Neural cell (in vitro differentiated cells): ENCODE measurements around the gene CLIC4. TPM values are rescaled to one million over a fixed set of nuclear protein-coding genes. Genes with fewer than 3 reads are reported as not detected.

Source experiments
- H2AFZ ChIP-seq: fragments of 200-600, 300-800 bp; sonication (generic), shearing (Covaris generic); 2 replicates; pipeline ENCODE4 v1.6.0; 2014; ENCODE audit warnings: low read depth, mild to moderate bottlenecking, antibody characterized with exemption, low read length, moderate library complexity
- H3F3A ChIP-seq: fragments of 200-600 bp; shearing (Covaris generic); 2 replicates; pipeline ENCODE4 v1.6.1; 2016; ENCODE audit warnings: mild to moderate bottlenecking, moderate library complexity, mixed read lengths, antibody characterized with exemption, low read length; ENCODE audit not compliant: insufficient read depth, poor library complexity, severe bottlenecking
- H3K27ac ChIP-seq: fragments of 200-600, 300-800 bp; sonication (generic), shearing (Covaris generic); 2 replicates; pipeline ENCODE4 v1.5.1; 2014; ENCODE audit warnings: mild to moderate bottlenecking, low read length, moderate library complexity
- H3K27me3 ChIP-seq: fragments of 300-800, 200-600 bp; sonication (generic), shearing (Covaris generic); 2 replicates; pipeline ENCODE4 v1.6.0; 2014; ENCODE audit warnings: mild to moderate bottlenecking, low read depth, low read length, moderate library complexity; ENCODE audit not compliant: insufficient read depth
- H3K36me3 ChIP-seq: fragments of 300-800, 200-600 bp; sonication (generic), shearing (Covaris generic); 2 replicates; pipeline ENCODE4 v1.5.1; 2014; ENCODE audit warnings: mild to moderate bottlenecking, antibody characterized with exemption, low read length, moderate library complexity; ENCODE audit not compliant: insufficient read depth
- H3K4me2 ChIP-seq: fragments of 300-800, 200-600 bp; sonication (generic), shearing (Covaris generic); 2 replicates; pipeline ENCODE4 v1.6.0; 2014; ENCODE audit warnings: mild to moderate bottlenecking, low read length
- H3K4me3 ChIP-seq: fragments of 300-800, 200-600 bp; sonication (generic), shearing (Covaris generic); 2 replicates; pipeline ENCODE4 v1.5.1; 2014; ENCODE audit warnings: mild to moderate bottlenecking, low read length, moderate library complexity
- H3K79me2 ChIP-seq: fragments of 200-600 bp; shearing (Covaris generic); replicated peaks from 2 replicates; pipeline ENCODE4 v1.6.0; 2014; ENCODE audit warnings: mild to moderate bottlenecking, low read length, moderate library complexity; ENCODE audit not compliant: insufficient read depth
- H3K9ac ChIP-seq: fragments of 300-800, 200-600 bp; sonication (generic), shearing (Covaris generic); 2 replicates; pipeline ENCODE4 v1.6.1; 2016; ENCODE audit warnings: mild to moderate bottlenecking, low read length, mixed read lengths
- H3K9me2 ChIP-seq: fragments of 200-600 bp; shearing (Covaris generic); 2 replicates; pipeline ENCODE4 v1.6.1; 2016; ENCODE audit warnings: mild to moderate bottlenecking, low read length, mixed read lengths; ENCODE audit not compliant: insufficient read depth
- H3K9me3 ChIP-seq: fragments of 200-600, 300-800 bp; sonication (generic), shearing (Covaris generic); 2 replicates; pipeline ENCODE4 v1.6.1; 2016; ENCODE audit warnings: mild to moderate bottlenecking, mixed run types, low read length, moderate library complexity, mixed read lengths
- H4K20me1 ChIP-seq: fragments of 200-600 bp; shearing (Covaris generic); 2 replicates; pipeline ENCODE4 v1.6.1; 2016; ENCODE audit warnings: mild to moderate bottlenecking, mixed run types; ENCODE audit not compliant: insufficient read depth
- EP300 ChIP-seq: fragments of 450-650 bp; conservative IDR thresholded peaks from 2 replicates; pipeline ENCODE4 v1.6.1; 2014; ENCODE audit warnings: antibody characterized with exemption, mild to moderate bottlenecking, moderate library complexity; ENCODE audit not compliant: poor library complexity, severe bottlenecking
- EZH2 ChIP-seq: fragments of 200-600, 300-800 bp; shearing (Covaris generic), sonication (generic); IDR thresholded peaks from 2 replicates; pipeline ENCODE4 v1.6.1; 2014; ENCODE audit warnings: antibody characterized with exemption, low read length, borderline replicate concordance, mild to moderate bottlenecking; ENCODE audit not compliant: insufficient read depth, poor library complexity, severe bottlenecking
- MXI1 ChIP-seq: fragments of 450-650 bp; conservative IDR thresholded peaks from 2 replicates; pipeline ENCODE4 v1.6.1; 2014; ENCODE audit warnings: antibody characterized with exemption, mild to moderate bottlenecking; ENCODE audit not compliant: poor library complexity, severe bottlenecking
- POLR2AphosphoS5 ChIP-seq: IDR thresholded peaks from 2 replicates; pipeline ENCODE4 v1.6.1; 2012
- RAD21 ChIP-seq: fragments of 450-650 bp; conservative IDR thresholded peaks from 2 replicates; pipeline ENCODE4 v1.6.1; 2014; ENCODE audit warnings: antibody characterized with exemption, mild to moderate bottlenecking, moderate library complexity
- SMC3 ChIP-seq: fragments of 450-650 bp; conservative IDR thresholded peaks from 2 replicates; pipeline ENCODE4 v1.6.1; 2014; ENCODE audit warnings: antibody characterized with exemption, mild to moderate bottlenecking, moderate library complexity; ENCODE audit not compliant: poor library complexity
- TAF1 ChIP-seq: IDR thresholded peaks from 2 replicates; pipeline ENCODE4 v1.6.1; 2012; ENCODE audit warnings: low read depth
- polyA minus RNA-seq: library from RNA; depleted of rRNA, polyadenylated mRNA; stranded (reverse); fragments of >200 nt; gene quantifications from 2 replicates; pipeline ENCODE4 v1.2.3, GENCODE V29; 2014
- polyA plus RNA-seq: library from polyadenylated mRNA; depleted of rRNA; stranded (reverse); fragments of >200 nt; gene quantifications from 2 replicates; pipeline ENCODE4 v1.2.3, GENCODE V29; 2014
- TF ChIP-seq, protein P1 (sequence below): IDR thresholded peaks from 2 replicates; pipeline ENCODE4 v1.6.1; 2012; ENCODE audit warnings: borderline replicate concordance
- TF ChIP-seq, protein P2 (sequence below): fragments of 450-650 bp; IDR thresholded peaks from 2 replicates; pipeline ENCODE4 v1.5.1; 2014; ENCODE audit warnings: antibody characterized with exemption, mild to moderate bottlenecking, moderate library complexity; ENCODE audit not compliant: poor library complexity, severe bottlenecking

CLIC4 gene
- polyA plus RNA-seq (115 and 133 TPM in 2 replicates), polyA minus RNA-seq (164 and 184 TPM in 2 replicates)

DNA sequence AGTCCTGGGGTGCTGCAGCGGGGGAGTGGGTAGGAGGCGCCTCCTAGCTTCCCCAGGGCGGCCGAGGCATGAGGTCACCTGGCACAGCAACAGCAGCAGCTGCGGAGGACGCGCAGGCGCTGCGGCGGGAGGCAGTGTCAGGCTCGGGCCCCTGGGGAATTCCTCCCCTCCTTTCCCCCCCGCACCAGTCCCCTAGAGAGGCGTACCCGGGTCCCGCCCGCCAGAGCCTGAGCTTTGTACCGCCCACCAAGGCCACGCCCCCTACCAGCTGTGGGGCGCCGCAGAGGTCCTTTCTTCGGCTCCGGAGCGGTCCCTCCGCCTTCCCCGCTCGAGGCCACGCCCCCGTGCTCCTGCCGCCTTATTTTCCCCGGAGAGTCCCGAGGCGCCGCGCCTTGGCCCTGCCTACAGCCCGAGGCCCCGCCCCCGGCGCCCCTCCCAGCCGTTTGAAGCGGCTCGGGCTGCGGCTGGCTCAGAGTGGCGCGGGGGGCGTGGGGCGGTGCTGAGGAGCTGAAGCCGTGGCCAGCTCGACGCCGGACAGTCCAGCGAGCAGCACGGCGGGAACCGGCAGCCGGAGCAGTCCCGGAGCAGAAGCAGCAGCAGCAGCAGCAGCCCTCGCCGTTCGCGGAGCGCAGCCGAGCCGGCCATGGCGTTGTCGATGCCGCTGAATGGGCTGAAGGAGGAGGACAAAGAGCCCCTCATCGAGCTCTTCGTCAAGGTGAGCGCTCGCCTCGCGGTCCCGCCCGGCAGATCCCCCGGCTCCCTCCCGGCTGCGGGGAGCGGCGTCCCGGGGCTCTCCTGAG lies at the start of gene CLIC4:
TSS of gene CLIC4 (plus strand) at position 537 of the 800 bp plus-strand sequence. CDS start at position 644, 107 bp downstream.
- Histone ChIP-seq H3K9me3 (no peaks in the 10 kb centered on the region), H3K79me2 (peaks cover 44% of the 10 kb centered on the region), H3K9ac (peak within 1 kb of the TSS; percentile 95), H3K27ac (peak within 1 kb of the TSS; percentile 80), H2AFZ (peak within 1 kb of the TSS; percentile 45), H3F3A (no peaks in the 10 kb centered on the region), H3K27me3 (no peaks in the 10 kb centered on the region), H3K36me3 (no peaks in the 10 kb centered on the region), H3K9me2 (no peaks in the 10 kb centered on the region), H3K4me2 (peak within 1 kb of the TSS; percentile 69), H4K20me1 (peaks cover 9% of the 10 kb centered on the region), H3K4me3 (peak within 1 kb of the TSS; percentile 69)
- peak; percentile 75 for TF ChIP-seq MXI1
- TF ChIP-seq, protein P1, sequence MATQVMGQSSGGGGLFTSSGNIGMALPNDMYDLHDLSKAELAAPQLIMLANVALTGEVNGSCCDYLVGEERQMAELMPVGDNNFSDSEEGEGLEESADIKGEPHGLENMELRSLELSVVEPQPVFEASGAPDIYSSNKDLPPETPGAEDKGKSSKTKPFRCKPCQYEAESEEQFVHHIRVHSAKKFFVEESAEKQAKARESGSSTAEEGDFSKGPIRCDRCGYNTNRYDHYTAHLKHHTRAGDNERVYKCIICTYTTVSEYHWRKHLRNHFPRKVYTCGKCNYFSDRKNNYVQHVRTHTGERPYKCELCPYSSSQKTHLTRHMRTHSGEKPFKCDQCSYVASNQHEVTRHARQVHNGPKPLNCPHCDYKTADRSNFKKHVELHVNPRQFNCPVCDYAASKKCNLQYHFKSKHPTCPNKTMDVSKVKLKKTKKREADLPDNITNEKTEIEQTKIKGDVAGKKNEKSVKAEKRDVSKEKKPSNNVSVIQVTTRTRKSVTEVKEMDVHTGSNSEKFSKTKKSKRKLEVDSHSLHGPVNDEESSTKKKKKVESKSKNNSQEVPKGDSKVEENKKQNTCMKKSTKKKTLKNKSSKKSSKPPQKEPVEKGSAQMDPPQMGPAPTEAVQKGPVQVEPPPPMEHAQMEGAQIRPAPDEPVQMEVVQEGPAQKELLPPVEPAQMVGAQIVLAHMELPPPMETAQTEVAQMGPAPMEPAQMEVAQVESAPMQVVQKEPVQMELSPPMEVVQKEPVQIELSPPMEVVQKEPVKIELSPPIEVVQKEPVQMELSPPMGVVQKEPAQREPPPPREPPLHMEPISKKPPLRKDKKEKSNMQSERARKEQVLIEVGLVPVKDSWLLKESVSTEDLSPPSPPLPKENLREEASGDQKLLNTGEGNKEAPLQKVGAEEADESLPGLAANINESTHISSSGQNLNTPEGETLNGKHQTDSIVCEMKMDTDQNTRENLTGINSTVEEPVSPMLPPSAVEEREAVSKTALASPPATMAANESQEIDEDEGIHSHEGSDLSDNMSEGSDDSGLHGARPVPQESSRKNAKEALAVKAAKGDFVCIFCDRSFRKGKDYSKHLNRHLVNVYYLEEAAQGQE: peak; percentile 87
- TF ChIP-seq EZH2: no peak
- peak; percentile 32 for TF ChIP-seq RAD21
- TF ChIP-seq, protein P2, sequence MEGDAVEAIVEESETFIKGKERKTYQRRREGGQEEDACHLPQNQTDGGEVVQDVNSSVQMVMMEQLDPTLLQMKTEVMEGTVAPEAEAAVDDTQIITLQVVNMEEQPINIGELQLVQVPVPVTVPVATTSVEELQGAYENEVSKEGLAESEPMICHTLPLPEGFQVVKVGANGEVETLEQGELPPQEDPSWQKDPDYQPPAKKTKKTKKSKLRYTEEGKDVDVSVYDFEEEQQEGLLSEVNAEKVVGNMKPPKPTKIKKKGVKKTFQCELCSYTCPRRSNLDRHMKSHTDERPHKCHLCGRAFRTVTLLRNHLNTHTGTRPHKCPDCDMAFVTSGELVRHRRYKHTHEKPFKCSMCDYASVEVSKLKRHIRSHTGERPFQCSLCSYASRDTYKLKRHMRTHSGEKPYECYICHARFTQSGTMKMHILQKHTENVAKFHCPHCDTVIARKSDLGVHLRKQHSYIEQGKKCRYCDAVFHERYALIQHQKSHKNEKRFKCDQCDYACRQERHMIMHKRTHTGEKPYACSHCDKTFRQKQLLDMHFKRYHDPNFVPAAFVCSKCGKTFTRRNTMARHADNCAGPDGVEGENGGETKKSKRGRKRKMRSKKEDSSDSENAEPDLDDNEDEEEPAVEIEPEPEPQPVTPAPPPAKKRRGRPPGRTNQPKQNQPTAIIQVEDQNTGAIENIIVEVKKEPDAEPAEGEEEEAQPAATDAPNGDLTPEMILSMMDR: peak; percentile 24
- TF ChIP-seq SMC3: peak; percentile 23
- peak; percentile 96 for TF ChIP-seq POLR2AphosphoS5
- TF ChIP-seq TAF1: peak; percentile 68
- peak; percentile 23 for TF ChIP-seq EP300

DNA sequence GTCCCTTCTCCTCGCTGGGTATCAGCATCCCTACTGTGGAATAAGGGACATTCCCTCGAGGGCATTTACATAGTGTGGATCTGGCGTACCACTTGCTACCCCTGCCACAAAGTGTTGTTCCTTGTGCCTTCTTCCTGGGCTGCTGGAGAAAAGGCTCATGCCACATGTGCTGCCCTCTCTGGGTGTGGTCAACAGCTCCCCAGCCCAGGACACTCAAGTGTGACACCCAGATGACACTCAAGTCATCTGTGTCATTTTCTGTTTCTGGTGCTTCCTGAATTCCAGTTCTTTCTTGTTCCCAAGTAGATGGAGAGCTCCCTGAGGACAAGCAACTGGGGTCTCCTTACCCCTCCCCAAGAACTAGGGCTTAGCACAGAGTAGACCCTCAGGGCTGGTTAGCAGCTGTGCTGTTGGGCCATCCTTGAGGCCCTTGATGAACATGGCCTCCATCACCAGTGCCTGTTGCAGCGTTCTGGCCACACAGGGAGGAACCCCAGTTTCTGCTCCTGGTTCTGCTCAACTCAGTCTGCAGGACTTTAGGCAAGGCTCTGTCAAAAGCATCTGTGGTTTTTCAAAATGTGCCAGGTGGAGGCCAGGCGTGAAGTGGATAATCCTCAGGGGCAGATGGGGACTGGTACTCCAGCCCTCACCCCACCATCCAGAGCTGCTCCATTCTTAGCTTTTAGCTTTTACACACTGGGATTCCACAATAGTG lies 49.0 kb upstream of the CLIC4 start:
- Histone ChIP-seq H3K4me3 (no peak overlapping the region), H2AFZ (no peak overlapping the region), H3K9me3 (no peaks in the 10 kb centered on the region), H3K4me2 (no peak overlapping the region), H3F3A (no peaks in the 10 kb centered on the region), H3K9me2 (no peaks in the 10 kb centered on the region), H3K9ac (no peak overlapping the region), H3K36me3 (no peaks in the 10 kb centered on the region), H4K20me1 (no peaks in the 10 kb centered on the region), H3K27ac (no peak overlapping the region), H3K79me2 (no peaks in the 10 kb centered on the region), H3K27me3 (no peaks in the 10 kb centered on the region)
- no peak for TF ChIP-seq RAD21
- no peak for TF ChIP-seq TAF1
- no peak for TF ChIP-seq EP300
- TF ChIP-seq POLR2AphosphoS5: no peak
- TF ChIP-seq, protein P2: no peak
- TF ChIP-seq EZH2: no peak
- TF ChIP-seq MXI1: no peak
- no peak for TF ChIP-seq SMC3
- TF ChIP-seq, protein P1: no peak
